GM21737 (cell line): ENCODE results near the gene COL27A1.

ENCODE experiments used
- ATAC-seq: cut with Tn5 transposase; IDR thresholded peaks from one replicate; pipeline ENCODE4 v1.9.1; 2021; ENCODE audit warnings: mild to moderate bottlenecking, moderate library complexity; ENCODE audit not compliant: unreplicated experiment

The COL27A1 gene

DNA sequence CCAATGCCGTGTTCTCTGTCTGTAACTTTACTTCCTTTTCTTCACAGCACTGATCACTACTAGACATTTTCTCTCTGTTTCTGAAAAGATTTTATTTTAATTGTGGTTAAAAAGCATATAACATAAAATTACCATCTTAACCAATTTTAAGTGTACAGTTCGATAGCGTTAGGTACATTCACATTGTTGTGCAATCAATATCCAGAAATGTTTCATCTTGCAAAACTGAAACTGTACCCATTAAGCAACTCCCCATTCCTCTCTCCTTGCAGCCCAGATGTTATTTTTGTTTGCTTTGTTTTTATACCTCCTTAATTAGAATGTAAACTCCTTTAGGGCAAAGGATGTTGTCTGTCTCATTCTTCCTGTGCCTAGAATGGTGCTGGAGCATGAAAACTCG lies 47.5 kb downstream of the COL27A1 start:
- ATAC-seq: no peak

- no peak for ATAC-seq
These were observed 48.2 kb downstream of the COL27A1 start for GRCh38 chr9:114203410-114204140.

DNA sequence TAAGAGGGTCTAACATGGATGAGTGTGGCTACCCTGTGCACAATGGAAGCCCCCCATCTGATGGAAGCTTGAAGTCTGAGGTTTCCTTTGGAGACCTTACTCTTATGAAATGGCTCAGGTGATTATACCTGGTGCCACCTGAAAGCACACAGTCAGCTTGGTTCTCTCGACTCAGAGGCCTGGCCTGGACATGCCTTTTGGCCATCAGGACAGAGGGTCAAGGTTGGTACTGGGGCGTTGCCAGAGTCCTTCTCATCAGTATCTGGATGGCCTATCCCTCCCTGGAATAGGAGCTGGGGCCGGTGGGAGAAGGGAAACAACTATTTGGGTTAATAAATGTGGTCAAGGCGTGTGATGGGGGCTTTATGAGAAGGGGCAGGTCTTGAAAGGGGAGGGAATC lies 48.9 kb downstream of the COL27A1 start:
- no peak for ATAC-seq

GRCh38 chr9:114205171-114206015 lies 50.1 kb downstream of the COL27A1 start:
- no peak for ATAC-seq

- no peak for ATAC-seq
These were observed 51.0 kb downstream of the COL27A1 start for GRCh38 chr9:114206221-114206789.

DNA sequence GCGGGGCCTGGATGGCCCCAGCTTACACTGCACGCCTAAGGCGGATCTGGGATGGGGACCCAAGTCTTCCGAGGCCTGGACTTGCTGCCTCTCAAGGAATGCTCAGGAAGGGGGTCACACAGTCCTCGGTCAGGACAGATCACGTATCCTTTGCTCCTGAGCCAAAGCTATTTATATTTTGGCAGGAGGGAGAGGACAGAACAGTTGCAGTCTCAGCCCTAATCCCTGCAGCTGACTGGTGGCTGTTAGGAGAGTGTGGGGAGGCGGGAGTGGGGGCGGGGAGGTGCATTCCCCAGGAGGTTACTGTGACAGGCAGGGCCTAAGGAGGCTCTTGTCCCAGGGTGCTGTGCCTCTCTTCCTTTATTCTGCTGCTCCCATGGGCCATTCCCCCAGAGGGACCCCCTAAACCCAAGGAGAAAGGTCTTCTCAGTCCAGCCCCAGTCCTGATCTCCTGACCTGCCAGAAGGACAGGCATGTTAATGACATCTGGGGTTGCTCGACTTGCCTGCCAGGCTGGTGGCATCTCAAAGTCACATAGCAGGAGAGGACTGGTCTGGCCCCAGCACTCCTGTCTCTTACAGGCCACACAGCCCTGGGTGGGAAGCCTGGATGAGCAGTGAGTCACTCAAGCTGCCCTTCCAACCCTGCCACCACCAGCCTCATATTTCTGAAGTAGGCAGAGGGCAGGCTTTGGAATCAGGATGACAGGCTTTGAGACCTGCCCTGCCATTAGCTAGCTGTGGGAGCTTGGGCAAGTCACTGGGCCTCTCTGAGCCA lies 51.9 kb downstream of the COL27A1 start:
- ATAC-seq: no peak

- ATAC-seq: no peak
These were observed 52.5 kb downstream of the COL27A1 start for GRCh38 chr9:114207845-114208244.

DNA sequence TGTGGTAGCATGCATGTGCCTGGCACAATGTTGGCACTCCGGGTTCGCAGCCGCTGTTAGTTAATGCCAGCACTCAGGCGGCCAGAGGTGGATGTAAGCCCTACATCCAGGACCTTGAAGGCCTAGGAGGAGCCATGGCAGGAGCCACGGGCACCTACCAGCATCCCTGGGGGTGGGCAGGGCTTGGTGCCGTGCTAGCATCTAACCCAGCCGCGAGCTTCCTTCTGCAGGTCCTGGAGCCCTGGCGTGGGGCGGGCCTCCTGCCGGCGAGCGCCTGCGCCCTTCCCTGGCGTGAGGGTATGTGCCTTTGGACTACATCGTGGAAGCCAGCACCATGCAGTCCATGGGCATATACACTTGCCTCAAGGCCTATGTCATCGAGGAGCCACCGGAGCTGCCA lies 53.8 kb downstream of the COL27A1 start:
- no peak for ATAC-seq

DNA sequence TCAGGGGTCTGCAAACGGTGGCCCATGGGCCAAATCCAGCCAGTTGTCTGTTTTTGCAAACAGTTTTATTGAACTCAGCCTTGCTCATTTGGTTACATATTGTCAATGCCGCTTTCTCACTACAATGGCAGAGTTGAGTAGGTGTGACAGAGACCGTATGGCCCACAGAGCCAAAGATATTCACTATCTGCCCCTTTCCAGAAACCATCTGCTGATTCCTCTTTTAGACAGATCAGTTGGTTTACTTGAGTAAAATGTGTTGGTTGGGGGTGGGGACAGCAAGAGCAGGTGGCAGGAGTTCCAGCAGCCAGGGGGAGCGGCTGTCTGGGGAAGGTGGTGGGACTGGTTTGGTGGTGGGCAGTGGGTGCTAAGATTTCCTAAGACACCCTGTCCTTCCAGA lies 54.8 kb downstream of the COL27A1 start:
- no peak for ATAC-seq

- no peak for ATAC-seq
These were observed 55.4 kb downstream of the COL27A1 start for GRCh38 chr9:114210691-114211276.

DNA sequence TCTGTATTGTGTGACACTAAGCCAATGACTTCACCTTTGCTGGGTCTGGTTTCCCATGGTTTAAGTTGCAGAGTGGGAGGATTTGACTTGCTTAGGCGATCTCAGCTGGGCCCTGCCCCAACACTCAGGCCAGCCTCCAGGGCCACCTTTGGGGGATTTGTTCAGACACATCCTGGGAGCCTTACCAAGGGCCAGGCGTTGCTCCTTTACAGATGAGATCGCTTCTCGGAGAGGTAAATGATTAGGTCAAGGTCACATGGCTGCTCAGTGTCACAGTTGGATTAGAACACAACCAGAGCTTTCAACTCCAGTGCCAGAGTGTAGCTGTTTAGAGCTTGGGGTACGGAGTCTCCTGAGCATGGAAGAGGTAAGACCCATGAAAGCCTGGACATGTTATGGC lies 57.5 kb downstream of the COL27A1 start:
- no peak for ATAC-seq

DNA sequence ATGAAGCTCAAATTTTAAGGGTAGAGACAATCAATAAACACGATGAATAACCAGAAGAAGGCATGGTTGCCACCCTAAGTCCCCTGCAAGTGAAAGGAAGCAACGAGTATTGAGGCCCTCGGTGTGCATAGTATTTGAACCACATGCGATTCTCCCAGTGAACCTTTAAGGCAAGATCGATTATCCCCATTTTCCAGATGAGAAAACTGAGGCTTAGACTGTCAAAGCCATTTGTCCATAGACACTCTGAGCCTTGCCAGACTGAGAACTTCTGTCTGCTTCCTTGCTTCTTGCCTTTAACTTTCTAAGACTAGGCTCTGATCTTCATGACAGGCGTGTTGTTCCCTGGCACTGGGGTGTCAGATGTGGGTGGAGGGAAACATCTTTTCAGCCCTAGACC lies 58.2 kb downstream of the COL27A1 start:
- no peak for ATAC-seq

DNA sequence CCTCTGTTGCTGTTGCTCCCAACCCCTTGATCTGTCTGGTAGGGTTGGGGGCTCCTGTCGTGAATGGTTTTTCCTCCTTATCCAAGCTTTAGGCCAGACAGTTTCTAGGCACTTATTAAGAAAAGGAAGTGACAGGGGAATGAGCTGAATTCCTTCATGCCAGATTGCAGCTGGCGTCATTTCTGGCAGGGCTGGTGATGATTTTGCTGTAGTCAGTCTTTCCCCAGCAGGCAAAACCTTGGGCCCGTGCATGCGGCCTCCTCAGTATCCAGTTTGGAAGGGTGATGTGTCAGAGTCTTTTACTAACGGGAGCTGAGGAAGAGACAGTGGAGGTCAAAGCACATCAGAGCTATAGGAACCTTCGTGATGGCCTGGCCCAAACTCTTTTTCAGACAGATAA lies 58.8 kb downstream of the COL27A1 start:
- ATAC-seq: no peak

- no peak for ATAC-seq
These were observed 59.5 kb downstream of the COL27A1 start for GRCh38 chr9:114214686-114215414.

DNA sequence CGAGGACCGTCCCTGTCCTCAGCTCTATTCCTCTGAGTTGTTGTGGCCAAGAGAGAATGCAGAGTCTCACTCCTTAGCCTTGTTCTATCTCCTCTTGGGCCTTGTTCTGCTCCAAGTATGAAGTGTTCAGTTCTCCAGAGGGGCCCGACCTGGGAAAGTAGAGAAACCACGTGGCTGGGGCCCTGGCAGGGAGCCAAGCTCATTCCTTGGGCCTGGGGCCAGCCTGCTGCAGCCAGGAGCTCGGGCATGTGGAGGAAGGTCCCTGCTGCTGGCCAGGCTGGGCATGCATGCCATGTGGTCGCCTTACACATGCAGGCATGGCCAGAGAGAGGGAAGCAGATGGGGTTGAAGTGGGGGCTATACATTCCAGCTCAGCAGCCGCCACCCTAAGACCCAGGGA lies 60.7 kb downstream of the COL27A1 start:
- ATAC-seq: no peak

- no peak for ATAC-seq
These were observed 61.6 kb downstream of the COL27A1 start for GRCh38 chr9:114216976-114217375.

DNA sequence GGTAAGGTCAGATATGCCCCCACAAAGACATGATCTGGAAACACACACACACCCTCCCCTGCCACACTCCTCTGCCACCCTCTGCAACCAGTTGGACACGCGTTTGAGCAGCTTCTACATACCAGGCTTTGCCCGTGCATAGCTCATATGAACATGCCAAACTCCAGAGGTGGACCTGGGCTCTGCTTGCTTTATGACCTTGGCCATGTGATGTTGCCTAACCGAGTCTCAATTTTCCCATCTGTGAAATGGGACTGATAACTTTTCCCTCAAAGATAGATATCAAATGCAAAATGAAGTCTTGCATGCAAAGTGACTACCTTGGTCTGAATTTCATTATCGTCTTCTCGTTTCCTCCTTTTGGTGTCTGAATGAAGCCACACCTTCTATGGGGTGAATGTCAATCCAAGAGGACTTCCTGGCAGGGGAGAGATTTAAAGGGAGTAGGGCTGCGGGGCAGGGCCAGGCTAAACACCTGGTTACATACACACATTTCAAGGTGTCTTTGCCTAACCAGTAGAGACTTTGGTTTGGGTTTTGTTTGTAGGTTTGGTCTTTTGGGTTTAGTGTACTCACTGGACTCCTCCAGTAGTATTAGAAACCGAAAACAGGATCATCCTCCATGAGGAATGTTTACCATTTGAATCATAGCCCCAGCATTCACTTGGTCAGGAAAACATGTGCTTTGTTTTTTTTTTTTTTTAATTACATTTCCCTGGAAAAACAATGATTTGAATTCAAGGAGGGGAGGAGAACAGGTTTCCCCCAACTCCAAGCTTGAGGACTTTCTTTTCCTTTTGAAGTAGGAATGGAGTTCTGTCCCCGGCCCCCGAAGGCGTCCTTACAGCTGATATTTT lies 63.2 kb downstream of the COL27A1 start:
- ATAC-seq: no peak

DNA sequence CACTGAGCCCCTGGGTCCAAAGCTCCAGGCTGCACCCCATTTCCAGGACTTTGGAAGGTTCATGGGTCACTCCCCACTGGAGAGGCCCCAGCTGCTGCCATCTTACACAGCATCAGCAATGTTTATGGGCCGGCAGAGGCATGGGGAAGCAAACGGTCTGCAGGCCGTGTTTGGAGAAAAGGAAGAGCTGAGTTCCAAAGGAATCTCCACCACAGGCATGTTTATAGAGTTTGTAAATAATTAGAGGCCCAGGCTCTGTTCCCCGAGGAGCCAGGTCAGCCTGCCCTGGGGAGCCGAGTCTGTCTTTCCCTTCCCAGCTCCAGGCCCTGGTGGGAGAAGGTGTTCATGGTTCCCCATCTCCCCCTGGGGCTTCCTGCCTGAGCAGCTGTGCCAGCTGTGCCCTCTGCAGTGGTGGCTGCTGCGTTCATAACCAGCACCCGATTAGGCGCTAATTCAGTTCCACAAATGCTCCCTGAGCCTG lies 64.8 kb downstream of the COL27A1 start:
- no peak for ATAC-seq
